NCI-H446 (cell line): ENCODE data around the gene CNTN5.
A peak's percentile ranks its signal among the peaks of the same experiment; 100 is the strongest.
"Not testable (repeated sequence)": the region's sequence is repeated elsewhere in the genome, so short reads cannot be mapped to it uniquely, and the experiment has no call there.

Experiments used
- DNase-seq, 2 experiments: peaks; one replicate each; lab custom pipeline; 2025; lab: John Stamatoyannopoulos, UW

The CNTN5 gene

GRCh38 chr11:99275521-99275920 is 254.8 kb downstream of the CNTN5 start:
- peak in 1 of 2 experiments; percentile 8 for DNase-seq

DNA sequence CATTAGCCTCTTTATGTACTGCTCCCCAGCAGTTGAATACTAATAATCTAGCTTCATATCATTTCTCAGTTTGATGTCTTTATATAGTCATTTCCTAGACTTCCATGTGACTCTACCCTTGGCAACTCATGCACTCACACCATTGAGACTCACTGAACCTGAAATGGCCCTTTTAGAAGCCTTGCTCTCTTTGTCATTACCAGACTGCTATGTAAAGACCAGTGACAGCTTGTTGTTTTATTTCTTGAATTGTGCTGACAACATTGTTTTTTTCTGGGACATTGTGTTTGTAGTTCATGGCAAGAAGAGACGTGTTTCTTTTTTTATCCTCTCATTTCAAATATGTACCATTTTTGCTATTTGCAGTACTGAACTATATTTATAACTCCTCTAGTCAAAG is 256.5 kb downstream of the CNTN5 start:
- no peak for DNase-seq

GRCh38 chr11:99279266-99279665 is 258.5 kb downstream of the CNTN5 start:
- no peak for DNase-seq

DNA sequence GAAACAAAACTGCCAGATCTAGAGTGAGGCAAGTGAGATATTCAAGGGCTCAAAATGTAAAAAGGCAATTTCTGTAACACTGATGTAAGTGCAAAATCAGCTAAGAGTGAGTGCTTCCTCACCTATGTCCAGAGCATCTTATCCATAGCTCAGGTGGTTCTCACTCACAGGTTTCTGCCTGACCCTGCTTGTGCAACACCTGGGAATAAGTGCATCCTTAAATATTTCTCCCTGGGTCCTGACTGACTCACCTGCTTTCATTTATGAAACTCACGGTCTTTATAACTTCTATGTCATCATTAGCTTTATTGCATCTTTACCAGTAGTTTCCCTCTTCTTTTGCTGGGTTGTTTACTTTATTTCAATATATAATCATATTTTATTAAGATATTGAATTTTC is 260.6 kb downstream of the CNTN5 start:
- DNase-seq = no peak

DNA sequence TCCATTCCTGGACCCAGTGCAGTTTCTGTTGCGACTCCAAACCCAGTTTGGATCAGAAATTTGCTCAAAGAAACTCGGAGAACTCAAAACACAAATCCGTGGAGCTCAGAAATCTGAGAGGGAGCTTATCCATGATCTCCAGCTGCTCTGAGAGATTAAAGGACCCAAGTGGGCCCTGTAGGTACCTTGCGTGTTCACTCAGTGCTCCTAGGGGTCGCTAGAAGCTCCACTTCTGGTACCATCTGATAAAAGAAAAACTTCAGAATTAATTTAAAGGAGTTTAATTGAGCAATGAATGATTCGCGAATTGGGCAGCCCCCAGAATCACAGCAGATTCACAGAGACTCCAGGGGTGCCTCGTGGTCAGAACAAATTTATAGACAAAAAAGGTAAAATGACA is 277.2 kb downstream of the CNTN5 start:
- not testable (repeated sequence) for DNase-seq

DNA sequence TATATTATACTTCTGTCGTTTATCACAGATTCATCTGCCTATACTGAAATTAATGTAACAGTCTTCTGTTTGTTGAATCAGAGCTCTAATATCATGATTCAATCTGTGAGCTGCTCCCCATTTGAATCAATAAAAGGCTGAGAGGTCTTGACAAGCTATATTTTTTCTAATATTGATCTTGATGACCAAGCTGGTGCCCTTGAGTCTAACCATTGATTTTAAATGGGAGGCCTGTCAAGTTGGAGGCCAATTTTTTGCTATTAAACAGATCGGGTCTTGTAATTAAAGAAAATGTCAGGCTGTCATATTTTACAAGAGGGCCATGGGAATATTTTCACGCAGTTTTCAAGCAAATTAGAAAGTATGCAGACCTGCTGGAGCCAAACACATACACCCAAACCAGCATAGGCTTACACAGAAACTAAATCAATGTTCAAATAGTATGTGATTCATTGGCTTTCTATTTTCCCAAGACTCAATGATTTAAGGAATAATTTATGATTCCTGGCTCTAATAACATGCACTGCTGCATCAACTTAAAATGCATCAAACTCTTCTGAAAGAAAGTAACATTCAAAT is 286.9 kb downstream of the CNTN5 start:
- no peak for DNase-seq

DNA sequence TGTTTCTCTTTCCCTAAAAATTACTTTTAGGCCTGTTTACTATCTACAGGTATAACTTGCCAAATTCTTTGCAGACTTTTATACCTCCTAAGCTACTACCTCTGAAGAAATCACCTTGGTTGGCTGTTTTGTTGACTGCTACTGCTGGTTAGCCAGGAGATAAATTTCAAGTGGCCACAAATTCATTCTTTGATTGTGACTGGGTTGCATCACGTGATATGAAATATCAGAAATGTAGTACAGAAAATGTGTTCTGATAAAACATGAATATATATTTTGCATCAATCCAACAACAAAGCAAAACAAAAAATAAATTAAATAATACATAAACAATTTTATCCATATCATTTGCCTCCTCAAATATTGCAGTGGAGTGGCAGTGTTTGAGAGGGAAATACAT is 291.1 kb downstream of the CNTN5 start:
- DNase-seq = no peak

- DNase-seq = no peak
Observed at GRCh38 chr11:99316776-99317520, 296.2 kb downstream of the CNTN5 start.

- no peak for DNase-seq
Observed at GRCh38 chr11:99320769-99321290, 300.1 kb downstream of the CNTN5 start.

- no peak for DNase-seq
Observed at GRCh38 chr11:99325847-99326246, 305.1 kb downstream of the CNTN5 start.

DNA sequence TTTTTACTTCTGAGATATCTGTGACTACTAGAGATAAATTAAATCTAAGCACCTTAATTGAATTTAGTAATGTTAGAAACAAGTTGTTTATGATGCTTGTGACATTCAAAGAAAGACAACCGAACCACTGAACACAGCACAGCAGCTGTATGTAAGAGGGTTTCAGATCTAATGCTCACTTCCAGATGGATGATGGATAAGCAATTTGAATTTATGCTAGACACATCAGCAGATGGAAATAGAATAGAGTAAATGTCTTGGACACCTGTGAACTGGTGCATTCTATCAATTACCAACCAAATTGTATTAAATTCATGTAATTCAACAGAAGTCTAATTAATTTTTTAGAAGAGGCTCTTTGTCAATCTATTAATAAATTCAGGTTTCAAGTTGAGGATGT is 306.3 kb downstream of the CNTN5 start:
- no peak for DNase-seq

DNA sequence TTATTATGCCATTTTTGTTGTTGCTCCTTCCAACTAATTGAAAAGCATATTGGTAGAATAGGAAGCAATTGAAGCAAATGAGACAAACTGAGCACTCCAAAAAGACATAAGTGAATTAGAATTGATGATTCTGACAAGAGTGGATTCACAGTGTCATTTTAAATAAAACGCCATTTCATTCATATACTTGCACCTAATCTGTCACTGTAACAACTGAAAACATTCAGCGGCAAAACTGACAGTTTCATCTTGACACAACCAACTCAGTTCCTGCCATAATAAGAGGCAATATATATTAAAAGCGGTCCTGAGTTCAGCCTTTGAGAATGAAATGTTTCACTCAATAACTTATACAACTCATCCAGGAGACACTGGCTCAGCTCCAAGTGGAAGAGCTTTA is 306.8 kb downstream of the CNTN5 start:
- DNase-seq = no peak

DNA sequence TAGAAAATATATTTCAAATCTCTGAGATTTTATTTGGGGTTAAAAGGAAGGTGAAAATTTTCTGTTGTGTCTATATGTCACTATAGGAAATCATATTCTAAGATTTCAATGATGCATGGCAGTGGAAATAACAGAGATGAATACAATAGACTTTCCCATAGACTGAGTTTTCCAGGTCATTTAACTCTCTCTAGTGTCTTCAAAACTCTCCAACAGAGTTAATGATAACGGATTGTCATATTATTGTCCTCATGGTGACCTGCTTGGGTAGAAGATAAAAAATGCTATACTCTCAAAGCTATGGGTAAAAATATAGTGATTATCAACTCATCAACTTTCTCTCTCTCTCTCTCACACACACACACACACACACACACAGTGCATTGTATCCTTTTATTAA is 312.9 kb downstream of the CNTN5 start:
- no peak for DNase-seq

- DNase-seq = no peak
Observed at GRCh38 chr11:99343117-99343516, 322.4 kb downstream of the CNTN5 start.

- peak; percentile 30 to 76 for DNase-seq
Observed at GRCh38 chr11:99349151-99349673, 328.5 kb downstream of the CNTN5 start.

- DNase-seq = peak; percentile 9 to 73
Observed at GRCh38 chr11:99351624-99352023, 330.9 kb downstream of the CNTN5 start.

DNA sequence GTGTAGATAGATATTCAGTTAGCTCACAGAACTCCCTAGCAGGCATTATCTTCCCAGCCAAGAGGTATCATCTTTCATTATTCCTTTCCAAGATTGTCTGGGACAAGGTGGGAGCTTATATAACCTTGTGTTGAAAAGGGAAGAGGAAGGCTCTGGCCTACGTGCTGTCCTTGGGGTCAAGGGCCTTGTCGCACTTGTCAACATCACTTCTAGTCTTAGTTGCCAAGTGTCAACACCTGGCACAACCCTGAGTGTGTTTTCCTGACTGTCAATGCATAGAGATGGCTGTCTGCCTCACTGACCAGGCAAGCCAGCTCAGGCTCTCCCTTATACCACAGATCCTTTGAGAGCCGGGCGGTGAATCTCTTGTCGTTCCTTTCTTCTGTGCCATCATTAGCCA is 331.9 kb downstream of the CNTN5 start:
- no peak for DNase-seq

- no peak for DNase-seq
Observed at GRCh38 chr11:99366546-99366945, 345.8 kb downstream of the CNTN5 start.

- no peak for DNase-seq
Observed at GRCh38 chr11:99368583-99368982, 347.8 kb downstream of the CNTN5 start.

GRCh38 chr11:99370549-99371216 is 349.9 kb downstream of the CNTN5 start:
- DNase-seq = peak in 1 of 2 experiments; percentile 41

DNA sequence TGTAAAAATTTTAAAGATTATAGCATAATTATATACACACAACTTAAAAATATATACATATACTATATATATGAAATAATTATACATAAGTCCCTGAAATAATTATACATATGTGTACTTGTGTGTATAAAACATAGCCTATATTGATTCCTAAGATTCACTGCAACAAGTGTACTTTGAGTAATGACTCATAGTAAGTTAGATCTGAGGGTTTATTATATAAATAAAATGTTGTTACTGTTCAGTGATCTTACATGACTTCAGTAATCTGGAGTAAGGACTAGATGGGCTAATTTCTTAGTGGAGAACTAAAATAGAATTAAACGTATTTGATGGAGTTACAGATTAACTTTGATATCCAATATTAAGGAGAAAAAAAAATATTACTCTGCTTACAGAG is 350.5 kb downstream of the CNTN5 start:
- no peak for DNase-seq

DNA sequence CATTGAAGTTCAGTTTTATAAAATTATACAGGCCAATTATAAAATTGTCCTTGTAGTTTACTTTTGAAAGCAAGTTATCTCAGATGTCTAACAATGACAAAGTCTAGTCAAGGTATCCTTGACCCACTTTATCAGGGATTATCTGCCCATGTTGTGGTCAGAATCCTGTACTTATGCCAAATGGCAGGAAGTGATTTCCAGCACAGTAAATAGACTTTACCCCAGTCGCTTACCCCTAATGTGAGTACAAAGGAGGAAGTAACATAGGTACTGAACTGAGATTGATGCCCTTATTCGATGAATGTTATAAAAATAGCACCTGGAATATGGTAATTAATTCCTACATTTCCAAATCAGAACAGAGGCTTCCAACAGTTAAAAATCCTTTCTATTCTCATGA is 355.7 kb downstream of the CNTN5 start:
- no peak for DNase-seq
